Psoas muscle (tissue), 8 donors: ENCODE data around the gene MUC13. TPM values are rescaled to one million over a fixed set of nuclear protein-coding genes. Genes with fewer than 3 reads are reported as not detected.

Experiments
- ATAC-seq, 4 donors: fragments of 200-7000 bp; cut with Tn5 transposase; one replicate each; pipeline ENCODE4 v1.9.1; 2020; ENCODE audit warnings: moderate library complexity in 3 of 4, mild to moderate bottlenecking in 2 of 4
- DNase-seq, 2 donors: peaks; one replicate each; pipeline ENCODE4 v3.0.0-alpha.2; 2020
- H3K27ac ChIP-seq: fragments of 200-600 bp; one replicate; pipeline ENCODE4 v1.8.0; 2022
- H3K27me3 ChIP-seq, 3 donors: fragments of 200-600 bp in 1 of 3; one replicate each; pipeline versions ENCODE4 v1.6.1 to v1.8.0; 2013 to 2022; ENCODE audit warnings: low read length in 2 of 3, mild to moderate bottlenecking in 2 of 3, moderate library complexity in 1 of 3; ENCODE audit not compliant: insufficient read depth in 3 of 3
- H3K36me3 ChIP-seq, 2 donors: fragments of 200-600 bp in 1 of 2; one replicate each; pipeline versions ENCODE4 v1.6.1 to v1.8.0; 2013 to 2022; ENCODE audit warnings: low read depth in 1 of 2, mild to moderate bottlenecking in 1 of 2, moderate library complexity in 1 of 2; ENCODE audit not compliant: insufficient read depth in 1 of 2
- H3K4me1 ChIP-seq: fragments of 200-600 bp; one replicate; pipeline ENCODE4 v1.8.0; 2022
- H3K4me3 ChIP-seq: fragments of 200-600 bp; one replicate; pipeline ENCODE4 v1.8.0; 2022; ENCODE audit warnings: mild to moderate bottlenecking
- H3K9me3 ChIP-seq: fragments of 200-600 bp; one replicate; pipeline ENCODE4 v1.8.0; 2022
- CTCF ChIP-seq: fragments of 200-600 bp; IDR thresholded peaks from one replicate; pipeline ENCODE4 v1.8.0; 2022; ENCODE audit warnings: antibody characterized with exemption
- WGBS, 3 donors: extraction: QIAGEN DNeasy Blood & Tissue Kit; methylation state at CpG; one replicate each; pipeline versions ENCODE4 v1.1.6 to v1.1.7; 2013; 5-methylcytosine and 5-hydroxymethylcytosine counted together
- intact Hi-C, 2 donors: fragments of 100-400 bp; cut with DNase I; formaldehyde crosslinking; loops; one replicate each; pipeline versions ENCODE4 v1.11.0 to v1.14.2; 2022
- polyA plus RNA-seq, 3 donors: library from polyadenylated mRNA; stranded (reverse); fragments of 200-250 nt; gene quantifications; one replicate each; pipeline ENCODE4 v1.2.3, GENCODE V29; 2013
- total RNA-seq, 4 donors: library from RNA; stranded (reverse); fragmentation: NEBNext Ultra II Directional in 2 of 4; extraction: Animal tissue kit (Norgen Biotek cat#: 25700) in 2 of 4; gene quantifications; one replicate each; pipeline versions ENCODE4 v1.2.1 to v1.2.4, GENCODE V29; 2021 to 2023
- donor health status: healthy with polysubstance abuse.
- donor health status: DM: no; HTN: no; CAD: no; lungs with moderate emphysema.
- donor health status: Bipolar disorder and iron deficiency.
- donor health status: healthy.
- donor health status: DM: yes; HTN: yes; CAD: no.
- donor health status: DM: no; HTN: no; CAD: no.
- donor health status: DM: no; HTN: no; CAD: no.
- donor health status: DM: yes; HTN: yes; CAD: no.

Gene MUC13
- total and polyA plus RNA-seq, 7 donors: 0.12 to 0.16 (median 0.13) TPM; not detected in 4

- Histone ChIP-seq H3K36me3 (no peaks in the 10 kb centered on the region), H3K4me3 (no peak overlapping the region), H3K27me3 (no peaks in the 10 kb centered on the region), H3K4me1 (no peaks in the 10 kb centered on the region), H3K27ac (no peak overlapping the region), H3K9me3 (peaks cover 6% of the 10 kb centered on the region)
- DNase-seq (no peak), ATAC-seq (no peak)
- WGBS, 3 donors: 65 to 71% (median 66%) methylated on average over 5 of the region's 5 CpGs
- intact Hi-C loops: no loop called here
- TF ChIP-seq CTCF: no peak
Measured at GRCh38 chr3:124952282-124952855, 17.8 kb upstream of the MUC13 start.

- ATAC-seq (no peak), DNase-seq (no peak)
- no peak for TF ChIP-seq CTCF
- Histone ChIP-seq H3K4me1 (no peaks in the 10 kb centered on the region), H3K27me3 (no peaks in the 10 kb centered on the region), H3K4me3 (no peak overlapping the region), H3K27ac (no peak overlapping the region), H3K9me3 (peaks cover 6% of the 10 kb centered on the region), H3K36me3 (no peaks in the 10 kb centered on the region)
- intact Hi-C loops: no loop called here
- 85 to 90% (median 88%) methylated on average over 8 of the region's 8 CpGs for WGBS, 3 donors
Measured at GRCh38 chr3:124951511-124952281, 17.1 kb upstream of the MUC13 start.

GRCh38 chr3:124950026-124950425, 15.5 kb upstream of the MUC13 start:
- Histone ChIP-seq H3K4me3 (no peak overlapping the region), H3K36me3 (no peaks in the 10 kb centered on the region), H3K9me3 (no peaks in the 10 kb centered on the region), H3K27ac (no peak overlapping the region), H3K4me1 (no peaks in the 10 kb centered on the region), H3K27me3 (no peaks in the 10 kb centered on the region)
- intact Hi-C loops: no loop called here
- no peak for TF ChIP-seq CTCF
- no peak for ATAC-seq
- WGBS, 3 donors: 75 to 81% (median 78%) methylated on average over 3 of the region's 3 CpGs
- no peak for DNase-seq

- no peak for TF ChIP-seq CTCF
- H3K27me3 ChIP-seq: no peaks in the 10 kb centered on the region
- no peaks in the 10 kb centered on the region for H3K36me3 ChIP-seq
- ATAC-seq (no peak), DNase-seq (no peak)
- no peak overlapping the region for H3K4me3 ChIP-seq
- no peak overlapping the region for H3K27ac ChIP-seq
- H3K4me1 ChIP-seq: no peaks in the 10 kb centered on the region
- intact Hi-C loops: no loop called here
- no peaks in the 10 kb centered on the region for H3K9me3 ChIP-seq
- 93 to 96% (median 94%) methylated on average over 2 of the region's 2 CpGs for WGBS, 3 donors
Measured at GRCh38 chr3:124942613-124943012, 8.1 kb upstream of the MUC13 start.
